Stimulated activated CD8-positive, alpha-beta memory T cell treated with anti-CD3 and anti-CD28 coated beads, Interleukin-2, amount 100 ng/mL, for 48 hours (primary cell): ENCODE results near the gene SIN3A.
A peak's percentile ranks its signal among the peaks of the same experiment; 100 is the strongest.
"Not testable (repeated sequence)": the region's sequence is repeated elsewhere in the genome, so short reads cannot be mapped to it uniquely, and the experiment has no call there.

ENCODE experiments used
- DNase-seq, 2 donors: peaks; one replicate each; pipeline ENCODE4 v3.0.0-alpha.2; 2020; ENCODE audit warnings: low read depth in 2 of 2

Gene SIN3A

GRCh38 chr15:75450307-75451201 is 936 bp downstream of the SIN3A start:
- peak; percentile 96 to 97 for DNase-seq

DNA sequence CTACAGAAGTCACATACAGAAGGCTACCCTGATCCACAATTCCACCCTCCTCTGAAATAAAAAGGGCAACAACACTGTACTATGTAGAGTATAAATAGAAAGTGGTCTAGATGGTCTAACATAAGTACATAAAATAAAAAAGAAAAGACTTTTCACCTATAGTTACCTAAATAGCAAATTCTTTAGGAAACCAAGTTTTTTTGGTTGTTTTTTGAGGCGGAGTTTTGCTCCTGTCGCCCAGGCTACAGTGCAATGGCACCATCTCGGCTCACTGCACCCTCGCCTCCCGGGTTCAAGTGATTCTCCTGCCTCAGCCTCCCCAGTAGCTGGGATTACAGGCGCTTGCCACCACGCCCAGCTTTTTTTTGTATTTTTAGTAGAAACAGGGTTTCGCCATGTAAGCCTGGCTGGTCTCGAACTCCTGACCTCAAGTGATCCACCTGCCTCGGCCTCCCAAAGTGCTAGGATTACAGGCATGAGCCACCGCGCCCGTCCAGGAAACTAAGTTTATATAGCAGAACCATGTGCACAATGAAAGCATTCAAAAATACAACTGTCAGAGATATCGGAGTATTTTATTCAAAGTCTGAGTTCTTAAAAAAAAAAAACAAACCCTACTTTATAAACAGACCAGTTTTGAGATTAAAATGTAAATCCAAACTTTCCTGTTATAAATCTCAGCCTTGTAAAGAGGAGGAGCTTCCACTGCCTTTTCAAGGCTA is 1.7 kb downstream of the SIN3A start:
- no peak for DNase-seq

GRCh38 chr15:75448171-75448570 is 3.3 kb downstream of the SIN3A start:
- DNase-seq: not testable (repeated sequence)

- DNase-seq: peak in 1 of 2 donors; percentile 11
Observed at GRCh38 chr15:75446151-75446550, 5.3 kb downstream of the SIN3A start.

- DNase-seq: not testable (repeated sequence)
Observed at GRCh38 chr15:75445324-75445723, 6.2 kb downstream of the SIN3A start.

DNA sequence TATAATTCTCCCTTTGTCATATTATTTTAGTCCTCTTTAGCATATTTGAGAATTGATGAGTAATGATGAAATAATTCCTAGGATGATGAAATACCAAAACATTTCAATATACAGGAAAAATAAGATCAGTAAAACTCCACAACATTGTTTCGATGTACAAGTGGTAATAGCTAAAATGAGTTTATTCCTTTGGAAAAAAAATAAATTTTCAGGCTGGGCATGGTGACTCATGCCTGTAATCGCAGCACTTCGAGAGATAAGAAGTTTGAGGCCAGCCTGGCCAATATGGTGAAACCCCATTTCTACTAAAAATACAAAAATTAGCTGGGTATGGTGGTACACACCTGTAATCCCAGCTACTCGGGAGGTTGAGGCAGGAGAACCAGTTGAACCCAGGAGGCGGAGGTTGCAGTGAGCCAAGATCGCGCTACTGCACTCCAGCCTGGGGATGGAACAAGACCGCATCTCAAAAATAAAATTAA is 7.5 kb downstream of the SIN3A start:
- DNase-seq: not testable (repeated sequence)

- no peak for DNase-seq
Observed at GRCh38 chr15:75437721-75438120, 13.8 kb downstream of the SIN3A start.

DNA sequence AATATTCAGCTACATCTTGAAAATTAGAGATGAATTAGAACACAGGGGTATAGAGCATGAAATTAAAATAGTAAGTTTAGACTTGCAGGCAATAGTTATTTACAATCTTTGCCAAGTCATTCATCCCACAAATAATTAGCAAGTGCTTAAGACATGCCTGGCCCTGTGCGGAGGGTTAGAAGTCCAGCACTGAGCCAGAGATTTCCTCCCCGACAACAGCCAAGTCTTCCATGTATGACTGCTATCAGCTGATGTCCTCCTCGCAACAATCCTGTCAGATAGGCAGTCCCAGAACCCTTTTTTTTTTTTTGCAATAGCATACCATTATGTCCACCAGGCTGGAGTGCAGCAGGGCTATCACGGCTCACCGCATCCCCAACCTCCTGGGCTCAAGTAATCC is 14.6 kb downstream of the SIN3A start:
- DNase-seq: no peak

- no peak for DNase-seq
Observed at GRCh38 chr15:75431682-75432081, 19.8 kb downstream of the SIN3A start.

DNA sequence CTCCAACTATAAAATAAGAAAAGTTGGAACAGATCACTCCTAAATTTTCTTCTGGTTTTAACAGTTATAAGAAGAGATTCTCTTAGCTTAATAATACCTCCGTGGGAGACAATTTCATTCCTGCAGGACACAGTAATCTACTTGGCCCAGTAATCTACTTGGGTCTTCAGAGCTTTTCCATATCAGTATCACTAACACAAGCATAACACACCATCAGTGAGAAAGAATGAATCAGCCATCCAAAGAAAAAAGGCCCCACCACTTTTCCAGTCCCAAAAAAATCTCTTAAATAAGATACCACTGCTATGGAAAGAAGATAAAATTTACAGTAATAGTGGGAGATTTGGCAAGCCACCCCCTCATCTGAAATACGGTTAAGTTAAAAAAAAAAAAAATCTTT is 20.2 kb downstream of the SIN3A start:
- DNase-seq: no peak

GRCh38 chr15:75430259-75430658 is 21.2 kb downstream of the SIN3A start:
- DNase-seq: no peak

GRCh38 chr15:75428152-75428551 is 23.3 kb downstream of the SIN3A start:
- no peak for DNase-seq

- no peak for DNase-seq
Observed at GRCh38 chr15:75425966-75426500, 25.5 kb downstream of the SIN3A start.

- DNase-seq: no peak
Observed at GRCh38 chr15:75422554-75422953, 28.9 kb downstream of the SIN3A start.

DNA sequence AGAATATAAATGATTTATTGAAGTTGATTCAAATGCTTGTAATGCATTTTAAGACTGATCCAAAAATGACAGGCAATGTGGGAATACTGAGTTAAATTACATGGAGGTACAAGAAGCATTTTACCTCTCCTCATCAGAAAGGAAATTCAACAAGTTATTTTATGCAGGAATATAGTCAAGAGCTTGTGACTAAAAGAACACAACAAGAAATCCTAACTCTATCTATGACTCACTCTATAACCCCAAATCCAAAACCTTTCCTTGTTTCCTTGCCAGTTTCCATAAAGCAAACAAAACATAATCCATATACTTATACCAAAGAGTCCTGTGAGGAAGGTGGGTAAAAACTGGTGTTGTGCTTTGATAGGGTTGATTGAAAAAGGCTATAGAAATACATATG is 30.8 kb downstream of the SIN3A start:
- no peak for DNase-seq

GRCh38 chr15:75416584-75416983 is 34.9 kb downstream of the SIN3A start:
- DNase-seq: no peak

GRCh38 chr15:75410196-75410595 is 41.3 kb downstream of the SIN3A start:
- no peak for DNase-seq

DNA sequence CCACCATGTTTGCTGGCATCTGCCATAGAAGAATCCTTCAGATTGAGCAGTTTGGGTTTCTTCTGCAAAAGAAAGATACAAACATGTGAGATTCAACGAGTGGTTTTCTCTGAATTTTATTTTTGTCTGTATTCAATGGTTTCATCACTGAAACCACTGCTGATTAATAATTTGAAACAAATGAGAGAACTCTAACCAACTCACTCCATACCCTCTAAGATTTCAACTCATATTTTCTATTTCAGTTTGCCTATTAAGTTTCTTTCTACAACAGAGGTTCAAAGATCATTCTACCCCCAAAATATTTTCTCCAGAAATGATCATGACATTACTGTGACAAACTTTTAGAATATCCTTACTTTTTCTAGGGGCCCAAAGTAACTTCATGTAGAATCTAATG is 44.4 kb downstream of the SIN3A start:
- DNase-seq: no peak

DNA sequence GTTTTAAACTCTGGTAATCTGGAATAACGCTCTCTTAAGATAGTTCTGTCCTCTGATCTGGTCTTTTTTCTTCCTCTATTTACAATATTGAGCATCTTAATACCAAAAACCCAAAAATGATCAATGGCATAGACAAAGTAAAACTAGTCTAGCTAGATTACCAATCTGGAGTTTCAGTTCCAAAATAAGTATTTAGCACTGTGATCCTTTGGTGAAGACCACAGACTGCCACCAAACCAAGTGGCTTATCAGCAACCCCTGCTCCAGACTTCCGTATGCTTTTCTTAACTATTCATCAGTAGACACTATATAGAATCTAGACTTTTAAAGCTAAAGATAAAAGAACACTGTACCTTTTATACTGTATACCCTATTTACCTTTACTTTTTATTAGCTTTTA is 47.6 kb downstream of the SIN3A start:
- no peak for DNase-seq

GRCh38 chr15:75397494-75397893 is 54.0 kb downstream of the SIN3A start:
- DNase-seq: no peak

GRCh38 chr15:75389791-75390382 is 61.6 kb downstream of the SIN3A start:
- no peak for DNase-seq

DNA sequence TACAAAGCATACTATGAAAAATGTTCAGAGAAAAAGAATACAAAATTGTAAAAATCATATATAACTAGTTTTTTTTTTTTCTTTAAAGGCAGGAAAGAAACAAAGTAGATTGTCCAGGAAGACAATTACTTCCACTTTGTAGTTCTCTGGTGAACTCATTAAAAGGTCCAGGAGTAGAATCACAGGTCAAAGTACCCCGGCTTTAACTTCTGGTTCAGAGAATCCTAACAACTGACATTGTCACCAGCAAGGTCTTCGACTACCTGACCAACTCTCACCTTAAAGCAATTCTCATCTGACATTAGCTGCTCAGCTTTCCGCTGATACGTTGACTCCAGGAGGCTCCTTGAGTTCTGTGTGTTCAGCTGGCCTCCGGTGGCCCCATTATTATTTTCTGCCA is 67.5 kb downstream of the SIN3A start:
- DNase-seq: not testable (repeated sequence)
